ENCODE data around the gene UTS2B. TPM values are rescaled to one million over a fixed set of nuclear protein-coding genes. Genes with fewer than 3 reads are reported as not detected.

The UTS2B gene
- total and polyA plus RNA-seq, 2 experiments from 2014 or later = 0.21 TPM; not detected in 1

DNA sequence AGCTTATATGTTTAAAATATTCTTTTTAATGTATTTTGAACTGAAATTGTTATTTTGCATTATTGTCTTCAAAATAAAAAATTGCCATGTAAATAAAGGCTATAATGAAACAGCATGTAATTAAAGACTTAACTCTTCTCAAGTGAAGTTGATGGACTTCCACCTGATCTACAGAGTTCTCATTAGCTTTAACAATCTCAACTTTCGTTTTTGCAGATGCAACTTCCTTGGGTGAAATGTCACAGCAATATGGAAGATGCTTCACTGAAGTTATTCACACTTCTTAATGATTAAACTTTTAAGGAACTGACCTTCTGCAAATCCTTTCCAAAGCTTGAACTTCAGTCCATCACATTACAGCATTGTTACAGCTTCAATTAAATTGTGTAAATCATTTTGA, 67.7 kb downstream of the UTS2B start (continued):
- TF ChIP-seq, protein P1, sequence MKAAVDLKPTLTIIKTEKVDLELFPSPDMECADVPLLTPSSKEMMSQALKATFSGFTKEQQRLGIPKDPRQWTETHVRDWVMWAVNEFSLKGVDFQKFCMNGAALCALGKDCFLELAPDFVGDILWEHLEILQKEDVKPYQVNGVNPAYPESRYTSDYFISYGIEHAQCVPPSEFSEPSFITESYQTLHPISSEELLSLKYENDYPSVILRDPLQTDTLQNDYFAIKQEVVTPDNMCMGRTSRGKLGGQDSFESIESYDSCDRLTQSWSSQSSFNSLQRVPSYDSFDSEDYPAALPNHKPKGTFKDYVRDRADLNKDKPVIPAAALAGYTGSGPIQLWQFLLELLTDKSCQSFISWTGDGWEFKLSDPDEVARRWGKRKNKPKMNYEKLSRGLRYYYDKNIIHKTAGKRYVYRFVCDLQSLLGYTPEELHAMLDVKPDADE (IDR thresholded peaks at IDR 0.05) = no peak
- TF ChIP-seq EZH2 (IDR thresholded peaks at IDR 0.05; ENCODE audit: low read depth, unreplicated experiment) = no peak
- TF ChIP-seq JUNB (IDR thresholded peaks at IDR 0.05; ENCODE audit: unreplicated experiment) = no peak
- TF ChIP-seq, protein P2, sequence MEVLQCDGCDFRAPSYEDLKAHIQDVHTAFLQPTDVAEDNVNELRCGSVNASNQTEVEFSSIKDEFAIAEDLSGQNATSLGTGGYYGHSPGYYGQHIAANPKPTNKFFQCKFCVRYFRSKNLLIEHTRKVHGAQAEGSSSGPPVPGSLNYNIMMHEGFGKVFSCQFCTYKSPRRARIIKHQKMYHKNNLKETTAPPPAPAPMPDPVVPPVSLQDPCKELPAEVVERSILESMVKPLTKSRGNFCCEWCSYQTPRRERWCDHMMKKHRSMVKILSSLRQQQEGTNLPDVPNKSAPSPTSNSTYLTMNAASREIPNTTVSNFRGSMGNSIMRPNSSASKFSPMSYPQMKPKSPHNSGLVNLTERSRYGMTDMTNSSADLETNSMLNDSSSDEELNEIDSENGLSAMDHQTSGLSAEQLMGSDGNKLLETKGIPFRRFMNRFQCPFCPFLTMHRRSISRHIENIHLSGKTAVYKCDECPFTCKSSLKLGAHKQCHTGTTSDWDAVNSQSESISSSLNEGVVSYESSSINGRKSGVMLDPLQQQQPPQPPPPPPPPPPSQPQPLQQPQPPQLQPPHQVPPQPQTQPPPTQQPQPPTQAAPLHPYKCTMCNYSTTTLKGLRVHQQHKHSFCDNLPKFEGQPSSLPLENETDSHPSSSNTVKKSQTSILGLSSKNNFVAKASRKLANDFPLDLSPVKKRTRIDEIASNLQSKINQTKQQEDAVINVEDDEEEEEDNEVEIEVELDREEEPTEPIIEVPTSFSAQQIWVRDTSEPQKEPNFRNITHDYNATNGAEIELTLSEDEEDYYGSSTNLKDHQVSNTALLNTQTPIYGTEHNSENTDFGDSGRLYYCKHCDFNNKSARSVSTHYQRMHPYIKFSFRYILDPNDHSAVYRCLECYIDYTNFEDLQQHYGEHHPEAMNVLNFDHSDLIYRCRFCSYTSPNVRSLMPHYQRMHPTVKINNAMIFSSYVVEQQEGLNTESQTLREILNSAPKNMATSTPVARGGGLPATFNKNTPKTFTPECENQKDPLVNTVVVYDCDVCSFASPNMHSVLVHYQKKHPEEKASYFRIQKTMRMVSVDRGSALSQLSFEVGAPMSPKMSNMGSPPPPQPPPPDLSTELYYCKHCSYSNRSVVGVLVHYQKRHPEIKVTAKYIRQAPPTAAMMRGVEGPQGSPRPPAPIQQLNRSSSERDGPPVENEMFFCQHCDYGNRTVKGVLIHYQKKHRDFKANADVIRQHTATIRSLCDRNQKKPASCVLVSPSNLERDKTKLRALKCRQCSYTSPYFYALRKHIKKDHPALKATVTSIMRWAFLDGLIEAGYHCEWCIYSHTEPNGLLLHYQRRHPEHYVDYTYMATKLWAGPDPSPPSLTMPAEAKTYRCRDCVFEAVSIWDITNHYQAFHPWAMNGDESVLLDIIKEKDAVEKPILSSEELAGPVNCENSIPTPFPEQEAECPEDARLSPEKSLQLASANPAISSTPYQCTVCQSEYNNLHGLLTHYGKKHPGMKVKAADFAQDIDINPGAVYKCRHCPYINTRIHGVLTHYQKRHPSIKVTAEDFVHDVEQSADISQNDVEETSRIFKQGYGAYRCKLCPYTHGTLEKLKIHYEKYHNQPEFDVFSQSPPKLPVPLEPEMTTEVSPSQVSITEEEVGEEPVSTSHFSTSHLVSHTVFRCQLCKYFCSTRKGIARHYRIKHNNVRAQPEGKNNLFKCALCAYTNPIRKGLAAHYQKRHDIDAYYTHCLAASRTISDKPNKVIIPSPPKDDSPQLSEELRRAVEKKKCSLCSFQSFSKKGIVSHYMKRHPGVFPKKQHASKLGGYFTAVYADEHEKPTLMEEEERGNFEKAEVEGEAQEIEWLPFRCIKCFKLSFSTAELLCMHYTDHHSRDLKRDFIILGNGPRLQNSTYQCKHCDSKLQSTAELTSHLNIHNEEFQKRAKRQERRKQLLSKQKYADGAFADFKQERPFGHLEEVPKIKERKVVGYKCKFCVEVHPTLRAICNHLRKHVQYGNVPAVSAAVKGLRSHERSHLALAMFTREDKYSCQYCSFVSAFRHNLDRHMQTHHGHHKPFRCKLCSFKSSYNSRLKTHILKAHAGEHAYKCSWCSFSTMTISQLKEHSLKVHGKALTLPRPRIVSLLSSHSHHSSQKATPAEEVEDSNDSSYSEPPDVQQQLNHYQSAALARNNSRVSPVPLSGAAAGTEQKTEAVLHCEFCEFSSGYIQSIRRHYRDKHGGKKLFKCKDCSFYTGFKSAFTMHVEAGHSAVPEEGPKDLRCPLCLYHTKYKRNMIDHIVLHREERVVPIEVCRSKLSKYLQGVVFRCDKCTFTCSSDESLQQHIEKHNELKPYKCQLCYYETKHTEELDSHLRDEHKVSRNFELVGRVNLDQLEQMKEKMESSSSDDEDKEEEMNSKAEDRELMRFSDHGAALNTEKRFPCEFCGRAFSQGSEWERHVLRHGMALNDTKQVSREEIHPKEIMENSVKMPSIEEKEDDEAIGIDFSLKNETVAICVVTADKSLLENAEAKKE (CRISPR knock-in tag; IDR thresholded peaks at IDR 0.05) = no peak
- TF ChIP-seq EZH2phosphoT487 (IDR thresholded peaks at IDR 0.05; ENCODE audit: unreplicated experiment) = no peak

DNA sequence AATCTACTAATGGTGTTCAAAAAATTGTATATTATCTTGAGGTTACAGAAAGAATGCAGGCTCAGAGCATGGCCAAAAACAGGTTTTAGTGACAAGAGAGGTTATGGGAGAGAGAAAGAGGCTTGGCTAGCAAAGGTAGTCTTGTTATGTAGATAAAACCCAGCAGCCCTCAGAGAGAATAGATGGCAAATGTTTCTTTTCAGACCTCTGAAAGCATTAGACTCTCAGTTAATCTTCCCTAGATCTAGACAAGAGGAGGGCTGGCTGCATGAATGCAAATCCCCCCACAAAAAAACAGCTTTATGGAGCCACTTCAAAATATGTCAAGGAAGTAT, 69.1 kb downstream of the UTS2B start:
- ATAC-seq = peak; percentile 70

More for the DNA sequence above, 69.1 kb downstream of the UTS2B start:
- no peaks in the 10 kb centered on the region for H3K36me3 ChIP-seq (ENCODE audit: insufficient read depth)
- Mint-ChIP-seq H3K4me1 (peaks cover 32% of the 10 kb centered on the region), H3K36me3 (ENCODE audit: low read depth) (no peaks in the 10 kb centered on the region), H3K9me3 (no peaks in the 10 kb centered on the region), H3K27me3 (ENCODE audit: insufficient read depth, low read depth, poor library complexity) (peaks cover 2% of the 10 kb centered on the region), H3K4me3 (no peak overlapping the region), H3K27ac (peak overlapping the region; percentile 75; the same call in 1 of the 2 replicates)
- peak overlapping the region; percentile 27 for H3K27ac ChIP-seq (ENCODE audit: low read depth)
- H3K4me2 ChIP-seq = 0 out of 2 replicates have a peak overlapping the region, but pooled peaks have one; percentile 4
- H3K4me3 ChIP-seq = no peak overlapping the region
- peak overlapping the region; percentile 45; the same call in 1 of the 2 replicates for H2AFZ ChIP-seq
- no peaks in the 10 kb centered on the region for H3K79me2 ChIP-seq (replicated peaks; ENCODE audit: insufficient read depth)
- TF ChIP-seq ZNF331 (CRISPR knock-in tag; IDR thresholded peaks at IDR 0.05; ENCODE audit: low read depth) (no peak), NANOG (IDR thresholded peaks at IDR 0.05; ENCODE audit: borderline replicate concordance) (no peak), POLR2AphosphoS5 (IDR thresholded peaks at IDR 0.05; ENCODE audit: low read depth) (no peak), CREB1 (CRISPR knock-in tag; IDR thresholded peaks at IDR 0.05; ENCODE audit: low read depth) (no peak), JUNB (IDR thresholded peaks at IDR 0.05; ENCODE audit: unreplicated experiment) (no peak), ZNF114 (CRISPR knock-in tag; IDR thresholded peaks at IDR 0.05) (no peak), EZH2 (IDR thresholded peaks at IDR 0.05; ENCODE audit: low read depth, unreplicated experiment) (no peak), EZH2phosphoT487 (IDR thresholded peaks at IDR 0.05; ENCODE audit: unreplicated experiment) (no peak)
- TF ChIP-seq, protein P1 (IDR thresholded peaks at IDR 0.05) = no peak
- TF ChIP-seq, protein P3, sequence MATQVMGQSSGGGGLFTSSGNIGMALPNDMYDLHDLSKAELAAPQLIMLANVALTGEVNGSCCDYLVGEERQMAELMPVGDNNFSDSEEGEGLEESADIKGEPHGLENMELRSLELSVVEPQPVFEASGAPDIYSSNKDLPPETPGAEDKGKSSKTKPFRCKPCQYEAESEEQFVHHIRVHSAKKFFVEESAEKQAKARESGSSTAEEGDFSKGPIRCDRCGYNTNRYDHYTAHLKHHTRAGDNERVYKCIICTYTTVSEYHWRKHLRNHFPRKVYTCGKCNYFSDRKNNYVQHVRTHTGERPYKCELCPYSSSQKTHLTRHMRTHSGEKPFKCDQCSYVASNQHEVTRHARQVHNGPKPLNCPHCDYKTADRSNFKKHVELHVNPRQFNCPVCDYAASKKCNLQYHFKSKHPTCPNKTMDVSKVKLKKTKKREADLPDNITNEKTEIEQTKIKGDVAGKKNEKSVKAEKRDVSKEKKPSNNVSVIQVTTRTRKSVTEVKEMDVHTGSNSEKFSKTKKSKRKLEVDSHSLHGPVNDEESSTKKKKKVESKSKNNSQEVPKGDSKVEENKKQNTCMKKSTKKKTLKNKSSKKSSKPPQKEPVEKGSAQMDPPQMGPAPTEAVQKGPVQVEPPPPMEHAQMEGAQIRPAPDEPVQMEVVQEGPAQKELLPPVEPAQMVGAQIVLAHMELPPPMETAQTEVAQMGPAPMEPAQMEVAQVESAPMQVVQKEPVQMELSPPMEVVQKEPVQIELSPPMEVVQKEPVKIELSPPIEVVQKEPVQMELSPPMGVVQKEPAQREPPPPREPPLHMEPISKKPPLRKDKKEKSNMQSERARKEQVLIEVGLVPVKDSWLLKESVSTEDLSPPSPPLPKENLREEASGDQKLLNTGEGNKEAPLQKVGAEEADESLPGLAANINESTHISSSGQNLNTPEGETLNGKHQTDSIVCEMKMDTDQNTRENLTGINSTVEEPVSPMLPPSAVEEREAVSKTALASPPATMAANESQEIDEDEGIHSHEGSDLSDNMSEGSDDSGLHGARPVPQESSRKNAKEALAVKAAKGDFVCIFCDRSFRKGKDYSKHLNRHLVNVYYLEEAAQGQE (IDR thresholded peaks at IDR 0.05; ENCODE audit: unreplicated experiment) = no peak
- H3K9me2 ChIP-seq (ENCODE audit: insufficient read depth) = no peaks in the 10 kb centered on the region
- peaks cover 38% of the 10 kb centered on the region for H3K4me1 ChIP-seq (ENCODE audit: insufficient read depth)
- H3K27me3 ChIP-seq (ENCODE audit: insufficient read depth) = no peaks in the 10 kb centered on the region
- no peaks in the 10 kb centered on the region for H3F3A ChIP-seq (replicated peaks; ENCODE audit: low read depth)
- no peaks in the 10 kb centered on the region for H4K20me1 ChIP-seq (replicated peaks; ENCODE audit: insufficient read depth)
- DNase-seq (ENCODE audit: low spot score) = no peak

All from GM23338 (cell line).